NCI-H2081 (cell line): ENCODE measurements around the gene OR2T10.
"Not testable (repeated sequence)": the region's sequence is repeated elsewhere in the genome, so short reads cannot be mapped to it uniquely, and the experiment has no call there.

Experiments used
- DNase-seq, 2 experiments: peaks; one replicate each; lab custom pipeline; 2025; lab: John Stamatoyannopoulos, UW

Gene OR2T10

DNA sequence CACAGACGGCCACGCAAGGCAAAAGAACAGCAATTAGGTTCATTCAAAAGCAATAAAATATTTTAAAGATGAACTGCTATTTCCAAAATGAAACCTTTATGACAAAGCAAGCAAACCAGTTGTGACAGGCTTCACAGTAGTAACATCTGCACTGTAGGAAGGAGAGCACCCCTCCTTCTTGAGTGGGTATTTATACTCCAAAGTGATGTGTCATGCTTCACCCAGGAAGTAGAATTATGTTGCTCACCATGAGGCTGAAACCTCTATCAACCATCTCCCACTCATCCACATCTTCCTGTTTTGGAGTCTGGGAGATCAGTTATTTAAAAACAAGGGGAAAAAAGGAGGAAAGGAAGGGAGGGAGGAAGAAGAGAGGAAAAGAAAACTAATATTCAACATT is 885 bp downstream of the OR2T10 start:
- DNase-seq: no peak

DNA sequence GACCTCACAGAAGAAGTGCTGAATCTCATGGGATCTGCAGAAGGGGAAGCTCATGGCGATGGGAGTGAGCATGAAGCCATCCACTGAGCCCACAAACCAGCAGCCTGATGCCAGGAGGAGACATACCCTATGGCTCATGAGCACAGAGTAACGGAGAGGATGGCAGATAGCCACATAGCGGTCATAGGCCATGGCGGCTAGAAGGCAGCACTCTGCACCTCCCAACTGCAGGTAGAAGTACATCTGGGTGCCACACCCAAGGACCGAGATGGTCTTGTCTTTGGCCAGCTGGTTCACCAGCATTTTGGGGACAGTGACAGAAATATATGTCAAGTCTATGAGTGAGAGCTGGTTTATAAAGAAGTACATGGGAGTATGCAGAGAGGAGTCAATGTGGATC is 4.3 kb downstream of the OR2T10 start:
- DNase-seq: no peak

DNA sequence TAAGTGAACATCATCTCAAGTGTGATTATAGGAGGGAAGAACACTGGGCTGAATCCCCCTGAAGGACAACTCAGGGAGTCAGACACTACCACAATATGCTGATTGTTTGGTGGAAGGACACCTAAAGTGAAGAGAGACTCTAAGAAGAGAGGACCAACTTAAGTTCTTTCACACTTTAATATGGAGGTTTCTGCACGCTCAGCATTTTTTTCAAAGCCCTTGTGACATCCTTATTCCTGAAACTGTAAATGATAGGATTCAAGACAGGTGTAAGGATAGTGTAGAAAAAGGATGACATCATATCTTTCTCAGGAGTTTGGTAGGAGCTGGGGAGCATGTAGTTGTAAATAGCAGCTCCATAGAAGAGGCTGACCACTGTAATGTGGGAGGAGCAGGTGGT is 4.8 kb downstream of the OR2T10 start:
- DNase-seq: no peak

- no peak for DNase-seq
These were observed 7.4 kb downstream of the OR2T10 start for GRCh38 chr1:248590055-248590454.

DNA sequence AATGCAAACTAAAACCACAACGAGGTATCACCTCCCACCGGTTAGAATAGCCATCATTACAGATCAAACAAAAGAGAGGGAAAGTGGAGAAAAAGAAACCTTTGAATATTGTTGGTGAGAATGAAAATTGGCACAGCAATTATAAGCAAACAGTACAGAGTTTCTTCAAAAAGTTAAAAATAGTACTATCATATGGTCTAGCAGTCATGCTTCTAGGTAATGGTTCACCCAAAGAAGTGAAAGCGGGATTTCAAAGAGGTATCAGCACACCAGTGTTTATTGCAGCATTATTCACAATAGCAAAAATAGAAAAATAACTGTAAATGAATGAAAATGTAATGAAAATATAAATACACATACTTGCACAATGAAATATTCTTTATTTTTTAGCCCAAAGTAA is 8.2 kb downstream of the OR2T10 start:
- no peak for DNase-seq

DNA sequence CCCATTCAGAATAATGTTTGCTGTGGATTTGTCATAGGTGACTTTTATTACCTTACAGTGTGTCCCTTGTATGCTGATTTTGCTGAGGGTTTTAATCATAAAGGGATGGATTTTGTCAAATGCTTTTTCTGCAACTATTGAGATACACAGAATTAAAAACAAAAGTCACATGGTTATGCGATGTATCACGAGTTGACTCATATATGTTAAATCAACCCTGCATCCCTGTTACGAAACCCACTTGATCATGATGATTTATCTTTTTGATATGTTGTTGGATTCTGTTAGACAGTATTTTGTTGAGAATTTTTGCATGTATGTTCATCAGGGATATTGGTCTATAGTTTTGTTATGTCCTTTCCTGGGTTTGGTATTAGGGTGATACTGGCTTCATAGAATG is 12.2 kb downstream of the OR2T10 start:
- no peak for DNase-seq

DNA sequence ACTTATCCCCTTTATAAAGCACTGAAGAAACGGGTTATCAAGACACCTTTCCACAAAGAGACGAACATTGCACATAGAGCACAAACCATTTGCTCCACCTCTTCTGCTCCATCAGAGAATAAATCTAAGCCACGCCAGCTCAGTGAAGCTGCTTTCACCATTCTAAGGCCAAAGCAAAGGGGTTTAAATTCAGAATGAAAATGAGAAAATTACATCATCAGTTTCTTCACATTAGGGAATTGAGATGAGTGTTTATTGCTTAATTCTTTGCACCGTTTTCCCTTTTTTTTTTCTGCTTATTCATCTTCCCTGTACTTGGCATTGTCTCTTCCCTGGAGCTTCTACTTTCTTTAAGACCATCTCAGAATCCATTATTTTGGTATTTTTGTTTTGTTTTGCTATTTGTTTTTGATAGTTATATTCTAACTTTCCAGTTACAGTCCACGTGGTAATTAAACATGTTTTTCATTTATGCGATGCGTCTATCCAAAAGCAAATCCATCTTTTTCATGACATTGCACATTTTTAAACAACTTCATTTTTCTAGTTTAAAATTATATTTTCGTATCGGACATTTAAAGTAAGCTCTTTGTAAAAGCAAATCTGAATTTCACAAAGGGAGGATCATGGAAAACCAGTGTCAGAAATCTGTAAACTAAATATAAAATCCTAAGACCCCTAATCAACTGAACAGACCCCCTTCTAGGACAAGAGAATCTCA is 21.1 kb downstream of the OR2T10 start:
- DNase-seq: no peak

GRCh38 chr1:248574657-248575056 is 22.8 kb downstream of the OR2T10 start, which contains the start of gene OR2T34:
OR2T34 (minus strand) TSS chr1:248574757; CDS start chr1:248574757, 0 bp downstream.
- DNase-seq: not testable (repeated sequence)

DNA sequence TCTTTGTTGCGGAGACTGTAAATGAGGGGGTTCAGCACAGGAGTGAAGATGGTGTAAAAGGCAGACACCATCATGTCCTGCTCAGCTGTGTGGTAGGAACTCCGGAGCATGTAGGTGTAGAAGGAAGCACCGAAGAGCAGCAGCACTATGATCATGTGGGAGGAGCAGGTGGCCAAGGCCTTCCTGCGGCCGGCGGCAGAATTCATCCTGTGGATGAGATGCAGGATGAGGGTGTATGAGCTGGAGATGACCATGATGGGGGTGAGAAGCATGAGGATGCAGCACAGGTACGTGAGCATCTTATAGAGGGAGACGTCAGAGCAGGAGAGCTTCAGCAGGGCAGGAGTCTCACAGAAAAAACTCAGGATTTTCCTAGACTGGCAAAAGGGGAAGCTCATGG is 23.6 kb downstream of the OR2T10 start:
- DNase-seq: not testable (repeated sequence)

DNA sequence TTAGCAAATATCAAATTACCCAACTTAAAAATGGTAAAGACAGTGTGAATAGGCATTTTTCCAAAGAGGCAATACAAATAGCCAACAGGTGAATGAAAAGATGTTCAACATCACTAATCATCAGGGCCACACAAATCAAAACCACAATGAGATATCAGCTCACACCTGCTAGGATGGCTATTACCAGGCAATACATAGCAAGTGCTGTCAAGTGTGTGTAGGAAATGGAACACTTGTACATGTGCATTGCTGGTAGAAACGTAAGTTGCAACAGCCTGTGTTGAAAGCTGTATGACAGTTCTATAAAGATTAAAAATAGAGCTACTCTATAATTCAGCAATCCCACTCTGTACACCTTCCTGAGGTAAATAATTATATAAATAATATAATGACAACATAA is 25.5 kb downstream of the OR2T10 start:
- not testable (repeated sequence) for DNase-seq

GRCh38 chr1:248570811-248571210 is 26.7 kb downstream of the OR2T10 start:
- not testable (repeated sequence) for DNase-seq

DNA sequence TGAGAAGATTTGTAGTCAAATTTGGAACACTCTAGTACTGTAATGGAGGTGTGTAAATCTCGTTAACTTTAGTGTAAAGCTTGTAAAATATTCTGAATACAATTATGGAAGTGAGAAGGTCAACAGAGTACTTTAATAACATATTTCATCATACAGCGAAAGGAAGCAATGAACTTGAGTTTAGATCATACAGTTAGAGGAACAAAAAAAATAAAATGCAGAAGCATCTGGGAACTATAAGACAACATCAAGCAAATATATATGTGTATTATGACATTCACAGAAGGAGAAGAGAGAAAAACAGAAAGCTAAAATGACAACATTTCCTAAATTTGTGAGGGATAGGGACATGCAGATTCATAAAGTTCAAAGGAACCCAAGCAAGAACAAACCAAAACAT is 28.5 kb downstream of the OR2T10 start:
- not testable (repeated sequence) for DNase-seq

GRCh38 chr1:248565530-248566373 is 31.7 kb downstream of the OR2T10 start:
- not testable (repeated sequence) for DNase-seq

DNA sequence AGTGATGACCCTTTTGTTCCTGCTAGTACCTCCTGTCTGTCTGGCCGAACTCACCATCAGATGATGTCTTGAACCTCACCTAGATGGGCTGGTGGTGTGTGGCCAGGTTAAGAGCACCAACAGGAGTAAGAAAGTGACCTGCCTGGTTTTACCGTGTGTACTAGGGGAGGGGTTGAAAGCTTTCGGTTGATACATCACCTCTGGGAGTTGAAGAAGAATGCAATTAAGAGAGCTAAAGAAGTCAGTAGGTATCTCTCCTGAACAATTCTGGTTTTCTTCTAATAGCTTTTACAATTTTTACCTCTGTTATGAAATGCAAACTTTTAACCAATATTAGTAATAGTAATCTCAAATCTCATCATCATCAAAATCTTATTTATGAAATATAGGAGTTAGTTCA is 34.8 kb downstream of the OR2T10 start, which contains the start of gene OR2T29:
OR2T29 (minus strand) TSS at position 101 of the 400 bp plus-strand sequence. CDS start 3,281 bp downstream, outside the sequence.
- DNase-seq: not testable (repeated sequence)

GRCh38 chr1:248551027-248551426 is 46.5 kb downstream of the OR2T10 start:
- DNase-seq: not testable (repeated sequence)

DNA sequence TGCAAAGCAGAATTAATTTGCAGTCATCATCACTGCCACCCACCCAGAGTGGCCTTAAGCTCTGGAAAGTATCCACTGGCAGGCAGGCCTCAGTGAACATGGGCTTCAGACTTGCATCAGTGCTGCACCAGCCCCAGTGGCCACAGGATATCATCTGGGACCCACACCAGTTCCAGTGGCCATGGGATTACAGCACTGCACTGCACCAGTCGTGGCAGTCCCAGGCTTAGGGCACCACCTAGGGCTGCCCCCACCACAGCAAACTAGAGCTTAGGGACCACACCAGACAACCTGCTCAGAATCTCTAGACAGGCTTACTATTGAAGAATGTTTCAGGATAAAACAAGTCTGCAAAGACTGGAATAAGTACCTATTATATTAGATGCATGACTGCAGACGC is 50.1 kb downstream of the OR2T10 start:
- not testable (repeated sequence) for DNase-seq
